ENCODE measurements around the gene ALG12. TPM values are rescaled to one million over a fixed set of nuclear protein-coding genes. Genes with fewer than 3 reads are reported as not detected.

ALG12 gene
- total RNA-seq, 1 experiment from 2014 or later, result 16.6 TPM

DNA sequence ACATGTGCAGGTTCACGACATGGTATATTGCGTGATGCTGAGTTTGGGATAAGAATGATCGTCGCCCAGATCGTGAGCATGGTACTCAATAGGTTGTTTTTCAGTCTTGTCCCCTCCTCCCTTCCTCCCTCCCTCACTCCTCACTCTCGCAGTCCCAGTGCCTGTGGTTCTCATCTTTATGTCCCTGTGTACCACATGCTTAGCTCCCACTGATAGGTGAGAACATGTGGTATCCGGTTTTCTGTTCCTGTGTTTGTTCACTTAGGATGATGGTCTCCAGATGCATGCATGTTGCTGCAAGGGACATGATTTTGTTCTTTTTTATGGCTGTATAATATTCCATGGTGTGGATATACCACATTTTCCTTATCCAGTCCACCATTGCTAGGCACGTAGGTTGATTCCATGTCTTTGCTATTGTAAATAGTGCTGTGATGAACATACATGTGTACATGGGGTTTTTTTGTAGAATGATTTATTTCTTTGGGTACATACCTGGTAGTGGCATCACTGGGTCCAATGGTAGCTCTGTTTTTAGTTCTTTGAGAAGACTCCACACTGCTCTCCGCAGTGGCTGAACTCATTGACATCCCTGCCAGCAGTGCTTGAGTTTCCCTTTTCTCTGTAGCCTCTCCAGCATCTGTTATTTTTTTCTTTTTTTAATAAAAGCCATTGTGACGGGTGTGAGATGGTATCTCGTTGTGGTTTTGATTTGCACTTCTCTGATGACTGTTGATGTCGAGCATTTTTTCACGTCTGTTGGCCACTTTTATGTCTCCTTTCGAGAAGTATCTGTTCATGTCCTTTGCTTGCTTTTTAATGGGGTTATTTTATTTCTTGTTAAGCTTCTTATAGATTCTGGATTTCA, 48.2 kb downstream of the ALG12 start:
- POLR2A ChIA-PET, result no interaction called here

More for the DNA sequence above, 48.2 kb downstream of the ALG12 start:
- Histone ChIP-seq H3K9me3 (ENCODE audit: control insufficient read depth in 1 of 2, insufficient read depth in 1 of 2, low read depth in 1 of 2, low read length in 2 of 2) (peaks cover 18 to 23% of the 10 kb centered on the region in 2 experiments; a peak in 2 of 4 replicates), H3K4me1 (ENCODE audit: control insufficient read depth in 1 of 2, insufficient read depth in 2 of 2, low read length in 2 of 2) (no peaks in the 10 kb centered on the region), H3K27ac (ENCODE audit: low read depth, low read length) (no peak overlapping the region), H2AFZ (ENCODE audit: low read depth, low read length, poor library complexity, severe bottlenecking) (no peak overlapping the region), H3K9me2 (ENCODE audit: insufficient read depth) (no peaks in the 10 kb centered on the region), H3K4me3 (replicated peaks in 1 of 2; ENCODE audit: low read depth in 1 of 2, low read length in 2 of 2) (no peak overlapping the region), H3K9ac (ENCODE audit: low read length) (no peak overlapping the region), H3K27me3 (ENCODE audit: insufficient read depth, low read length) (no peaks in the 10 kb centered on the region), H3K79me2 (ENCODE audit: insufficient read depth, low read length) (peaks cover 99% of the 10 kb centered on the region), H4K20me1 (ENCODE audit: insufficient read depth) (0 out of 2 replicates have a peak, but pooled peaks cover 4% of the 10 kb centered on the region), H3K4me2 (ENCODE audit: low read length) (no peak overlapping the region), H3K36me3 (ENCODE audit: control insufficient read depth in 1 of 2, insufficient read depth in 2 of 2, low read length in 2 of 2) (peaks cover 0 to 5% of the 10 kb centered on the region in 2 experiments; a peak in 1 of 4 replicates)
- DNase-seq (ENCODE audit: low read depth, low spot score) (no peak), ATAC-seq (no peak)
- TF ChIP-seq MAX (IDR thresholded peaks at IDR 0.05) (no peak), SP1 (IDR thresholded peaks at IDR 0.05; ENCODE audit: low read depth) (no peak), TCF7L2 (IDR thresholded peaks at IDR 0.05; ENCODE audit: borderline replicate concordance, extremely low read depth, insufficient read depth, insufficient read length) (no peak), CEBPB (IDR thresholded peaks at IDR 0.05; ENCODE audit: low read depth) (no peak), ATF3 (IDR thresholded peaks at IDR 0.05) (no peak), POLR2A (IDR thresholded peaks at IDR 0.05; ENCODE audit: borderline replicate concordance, extremely low read depth, insufficient read depth, insufficient read length) (no peak), ZNF274 (IDR thresholded peaks at IDR 0.05; ENCODE audit: low read depth, low read length) (no peak), RAD21 (IDR thresholded peaks at IDR 0.05; ENCODE audit: low read depth) (no peak), ELF1 (IDR thresholded peaks at IDR 0.05; ENCODE audit: borderline replicate concordance, low read depth) (no peak), EGR1 (IDR thresholded peaks at IDR 0.05; ENCODE audit: low read depth) (no peak), YY1 (IDR thresholded peaks at IDR 0.05; ENCODE audit: extremely low read depth, insufficient replicate concordance, low read depth, low read length) (no peak), REST (IDR thresholded peaks at IDR 0.05; ENCODE audit: low read depth) (no peak), EZH2phosphoT487 (IDR thresholded peaks at IDR 0.05; ENCODE audit: borderline replicate concordance) (no peak), POLR2AphosphoS5 (IDR thresholded peaks at IDR 0.05; ENCODE audit: low read depth, low read length) (no peak), ZFX (IDR thresholded peaks at IDR 0.05) (no peak), ZBTB33 (IDR thresholded peaks at IDR 0.05; ENCODE audit: extremely low read depth, insufficient replicate concordance, low read length) (no peak)
- intact Hi-C loops (cut with micrococcal nuclease), result no loop called here
- no TSS peak for BruUV-seq (replicated peaks)
- RAD21 ChIA-PET (ENCODE audit: low non-redundant PET in 1 of 2, low total read pairs in 2 of 2, uncharacterized antibody in 2 of 2, unreplicated experiment in 2 of 2), result no interaction called here
- CTCF ChIA-PET, result no interaction called here
